HEK293 (cell line): ENCODE data around the gene UBXN1.

Experiments used
- BCL11B ChIP-seq: fragments of 450-650 bp; formaldehyde crosslinking; IDR thresholded peaks from 2 replicates; pipeline ENCODE4 v1.5.1; 2016; ENCODE audit warnings: low read depth, missing biosample characterization, missing genetic modification characterization
- HOXA7 ChIP-seq: sonication (generic); formaldehyde crosslinking; IDR thresholded peaks from 2 replicates; pipeline ENCODE4 v1.8.1; 2022; ENCODE audit warnings: missing genetic modification reagents, borderline replicate concordance
- KLF7 ChIP-seq: fragments of 450-650 bp; formaldehyde crosslinking; IDR thresholded peaks from 2 replicates; pipeline ENCODE4 v1.5.1; 2016; ENCODE audit warnings: missing biosample characterization, missing genetic modification characterization, borderline replicate concordance
- ZNF133 ChIP-seq: fragments of 450-650 bp; formaldehyde crosslinking; IDR thresholded peaks from 2 replicates; pipeline ENCODE4 v1.5.1; 2016; ENCODE audit warnings: missing biosample characterization, missing genetic modification characterization
- ZNF24 ChIP-seq: fragments of 450-650 bp; formaldehyde crosslinking; IDR thresholded peaks from 2 replicates; pipeline ENCODE4 v1.5.1; 2016; ENCODE audit warnings: missing biosample characterization, missing genetic modification characterization
- ZNF670 ChIP-seq: fragments of 450-650 bp; formaldehyde crosslinking; IDR thresholded peaks from 2 replicates; pipeline ENCODE4 v1.5.1; 2016; ENCODE audit warnings: missing biosample characterization, missing genetic modification characterization, low read depth
- ZNF830 ChIP-seq: fragments of 450-650 bp; IDR thresholded peaks from 2 replicates; pipeline ENCODE4 v1.5.0; 2018; ENCODE audit warnings: missing biosample characterization, missing genetic modification characterization, low read depth, mild to moderate bottlenecking, moderate library complexity
- ZXDB ChIP-seq: fragments of 450-650 bp; formaldehyde crosslinking; IDR thresholded peaks from 2 replicates; pipeline ENCODE4 v1.5.1; 2016; ENCODE audit warnings: missing biosample characterization, missing genetic modification characterization
- TF ChIP-seq, protein P1 (sequence below): fragments of 450-650 bp; formaldehyde crosslinking; IDR thresholded peaks from 2 replicates; pipeline ENCODE4 v1.5.1; 2016; ENCODE audit warnings: missing biosample characterization, missing genetic modification characterization
- TF ChIP-seq, protein P2 (sequence below): fragments of 450-650 bp; formaldehyde crosslinking; IDR thresholded peaks from 2 replicates; pipeline ENCODE4 v1.5.1; 2016; ENCODE audit warnings: missing biosample characterization, missing genetic modification characterization
- TF ChIP-seq, protein P3 (sequence below): fragments of 450-650 bp; formaldehyde crosslinking; IDR thresholded peaks from 2 replicates; pipeline ENCODE4 v1.5.1; 2016; ENCODE audit warnings: missing biosample characterization, missing genetic modification characterization
- TF ChIP-seq, protein P4 (sequence below): fragments of 450-650 bp; formaldehyde crosslinking; IDR thresholded peaks from 2 replicates; pipeline ENCODE4 v1.5.1; 2017; ENCODE audit warnings: missing biosample characterization, missing genetic modification characterization
- TF ChIP-seq, protein P5 (sequence below): IDR thresholded peaks from 2 replicates; pipeline ENCODE4 v1.6.1; 2011; ENCODE audit warnings: mild to moderate bottlenecking, low read depth, low read length, borderline replicate concordance
- TF ChIP-seq, protein P6 (sequence below): fragments of 450-650 bp; formaldehyde crosslinking; conservative IDR thresholded peaks from 2 replicates; pipeline ENCODE4 v1.5.1; 2016; ENCODE audit warnings: low read depth, missing biosample characterization, missing genetic modification characterization

DNA sequence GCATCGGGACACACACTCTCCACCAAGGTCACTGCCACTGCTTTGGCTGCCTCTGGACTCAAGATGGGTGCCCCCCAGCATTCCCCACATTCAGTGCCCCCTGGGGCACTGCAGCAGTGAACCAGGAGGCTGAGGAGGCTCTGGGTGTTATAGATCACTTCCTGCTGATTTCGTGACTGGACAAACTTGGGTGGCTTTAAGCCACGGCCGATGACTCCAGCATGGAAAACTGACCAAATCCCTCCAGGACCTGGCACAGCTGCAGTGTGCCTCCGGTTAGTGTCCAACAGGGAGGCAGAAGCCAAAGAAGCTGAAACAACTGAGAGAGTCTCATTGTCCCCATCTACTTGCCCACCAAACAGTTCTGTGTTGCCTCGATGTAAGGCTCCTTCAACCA, 31.3 kb downstream of the UBXN1 start:
- TF ChIP-seq, protein P1, sequence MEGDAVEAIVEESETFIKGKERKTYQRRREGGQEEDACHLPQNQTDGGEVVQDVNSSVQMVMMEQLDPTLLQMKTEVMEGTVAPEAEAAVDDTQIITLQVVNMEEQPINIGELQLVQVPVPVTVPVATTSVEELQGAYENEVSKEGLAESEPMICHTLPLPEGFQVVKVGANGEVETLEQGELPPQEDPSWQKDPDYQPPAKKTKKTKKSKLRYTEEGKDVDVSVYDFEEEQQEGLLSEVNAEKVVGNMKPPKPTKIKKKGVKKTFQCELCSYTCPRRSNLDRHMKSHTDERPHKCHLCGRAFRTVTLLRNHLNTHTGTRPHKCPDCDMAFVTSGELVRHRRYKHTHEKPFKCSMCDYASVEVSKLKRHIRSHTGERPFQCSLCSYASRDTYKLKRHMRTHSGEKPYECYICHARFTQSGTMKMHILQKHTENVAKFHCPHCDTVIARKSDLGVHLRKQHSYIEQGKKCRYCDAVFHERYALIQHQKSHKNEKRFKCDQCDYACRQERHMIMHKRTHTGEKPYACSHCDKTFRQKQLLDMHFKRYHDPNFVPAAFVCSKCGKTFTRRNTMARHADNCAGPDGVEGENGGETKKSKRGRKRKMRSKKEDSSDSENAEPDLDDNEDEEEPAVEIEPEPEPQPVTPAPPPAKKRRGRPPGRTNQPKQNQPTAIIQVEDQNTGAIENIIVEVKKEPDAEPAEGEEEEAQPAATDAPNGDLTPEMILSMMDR (tag by site-specific recombination) = no peak
- TF ChIP-seq, protein P2, sequence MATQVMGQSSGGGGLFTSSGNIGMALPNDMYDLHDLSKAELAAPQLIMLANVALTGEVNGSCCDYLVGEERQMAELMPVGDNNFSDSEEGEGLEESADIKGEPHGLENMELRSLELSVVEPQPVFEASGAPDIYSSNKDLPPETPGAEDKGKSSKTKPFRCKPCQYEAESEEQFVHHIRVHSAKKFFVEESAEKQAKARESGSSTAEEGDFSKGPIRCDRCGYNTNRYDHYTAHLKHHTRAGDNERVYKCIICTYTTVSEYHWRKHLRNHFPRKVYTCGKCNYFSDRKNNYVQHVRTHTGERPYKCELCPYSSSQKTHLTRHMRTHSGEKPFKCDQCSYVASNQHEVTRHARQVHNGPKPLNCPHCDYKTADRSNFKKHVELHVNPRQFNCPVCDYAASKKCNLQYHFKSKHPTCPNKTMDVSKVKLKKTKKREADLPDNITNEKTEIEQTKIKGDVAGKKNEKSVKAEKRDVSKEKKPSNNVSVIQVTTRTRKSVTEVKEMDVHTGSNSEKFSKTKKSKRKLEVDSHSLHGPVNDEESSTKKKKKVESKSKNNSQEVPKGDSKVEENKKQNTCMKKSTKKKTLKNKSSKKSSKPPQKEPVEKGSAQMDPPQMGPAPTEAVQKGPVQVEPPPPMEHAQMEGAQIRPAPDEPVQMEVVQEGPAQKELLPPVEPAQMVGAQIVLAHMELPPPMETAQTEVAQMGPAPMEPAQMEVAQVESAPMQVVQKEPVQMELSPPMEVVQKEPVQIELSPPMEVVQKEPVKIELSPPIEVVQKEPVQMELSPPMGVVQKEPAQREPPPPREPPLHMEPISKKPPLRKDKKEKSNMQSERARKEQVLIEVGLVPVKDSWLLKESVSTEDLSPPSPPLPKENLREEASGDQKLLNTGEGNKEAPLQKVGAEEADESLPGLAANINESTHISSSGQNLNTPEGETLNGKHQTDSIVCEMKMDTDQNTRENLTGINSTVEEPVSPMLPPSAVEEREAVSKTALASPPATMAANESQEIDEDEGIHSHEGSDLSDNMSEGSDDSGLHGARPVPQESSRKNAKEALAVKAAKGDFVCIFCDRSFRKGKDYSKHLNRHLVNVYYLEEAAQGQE (tag by site-specific recombination) = no peak
- TF ChIP-seq HOXA7 = no peak
- no peak for TF ChIP-seq ZXDB
- TF ChIP-seq KLF7 (tag by site-specific recombination) = no peak
- TF ChIP-seq, protein P3, sequence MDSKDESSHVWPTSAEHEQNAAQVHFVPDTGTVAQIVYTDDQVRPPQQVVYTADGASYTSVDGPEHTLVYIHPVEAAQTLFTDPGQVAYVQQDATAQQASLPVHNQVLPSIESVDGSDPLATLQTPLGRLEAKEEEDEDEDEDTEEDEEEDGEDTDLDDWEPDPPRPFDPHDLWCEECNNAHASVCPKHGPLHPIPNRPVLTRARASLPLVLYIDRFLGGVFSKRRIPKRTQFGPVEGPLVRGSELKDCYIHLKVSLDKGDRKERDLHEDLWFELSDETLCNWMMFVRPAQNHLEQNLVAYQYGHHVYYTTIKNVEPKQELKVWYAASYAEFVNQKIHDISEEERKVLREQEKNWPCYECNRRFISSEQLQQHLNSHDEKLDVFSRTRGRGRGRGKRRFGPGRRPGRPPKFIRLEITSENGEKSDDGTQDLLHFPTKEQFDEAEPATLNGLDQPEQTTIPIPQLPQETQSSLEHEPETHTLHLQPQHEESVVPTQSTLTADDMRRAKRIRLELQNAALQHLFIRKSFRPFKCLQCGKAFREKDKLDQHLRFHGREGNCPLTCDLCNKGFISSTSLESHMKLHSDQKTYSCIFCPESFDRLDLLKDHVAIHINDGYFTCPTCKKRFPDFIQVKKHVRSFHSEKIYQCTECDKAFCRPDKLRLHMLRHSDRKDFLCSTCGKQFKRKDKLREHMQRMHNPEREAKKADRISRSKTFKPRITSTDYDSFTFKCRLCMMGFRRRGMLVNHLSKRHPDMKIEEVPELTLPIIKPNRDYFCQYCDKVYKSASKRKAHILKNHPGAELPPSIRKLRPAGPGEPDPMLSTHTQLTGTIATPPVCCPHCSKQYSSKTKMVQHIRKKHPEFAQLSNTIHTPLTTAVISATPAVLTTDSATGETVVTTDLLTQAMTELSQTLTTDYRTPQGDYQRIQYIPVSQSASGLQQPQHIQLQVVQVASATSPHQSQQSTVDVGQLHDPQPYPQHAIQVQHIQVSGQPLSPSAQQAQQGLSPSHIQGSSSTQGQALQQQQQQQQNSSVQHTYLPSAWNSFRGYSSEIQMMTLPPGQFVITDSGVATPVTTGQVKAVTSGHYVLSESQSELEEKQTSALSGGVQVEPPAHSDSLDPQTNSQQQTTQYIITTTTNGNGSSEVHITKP (tag by site-specific recombination) = no peak
- no peak for TF ChIP-seq ZNF670 (tag by site-specific recombination)
- TF ChIP-seq ZNF830 (tag by site-specific recombination) = no peak
- TF ChIP-seq ZNF133 (tag by site-specific recombination) = no peak
- TF ChIP-seq, protein P4, sequence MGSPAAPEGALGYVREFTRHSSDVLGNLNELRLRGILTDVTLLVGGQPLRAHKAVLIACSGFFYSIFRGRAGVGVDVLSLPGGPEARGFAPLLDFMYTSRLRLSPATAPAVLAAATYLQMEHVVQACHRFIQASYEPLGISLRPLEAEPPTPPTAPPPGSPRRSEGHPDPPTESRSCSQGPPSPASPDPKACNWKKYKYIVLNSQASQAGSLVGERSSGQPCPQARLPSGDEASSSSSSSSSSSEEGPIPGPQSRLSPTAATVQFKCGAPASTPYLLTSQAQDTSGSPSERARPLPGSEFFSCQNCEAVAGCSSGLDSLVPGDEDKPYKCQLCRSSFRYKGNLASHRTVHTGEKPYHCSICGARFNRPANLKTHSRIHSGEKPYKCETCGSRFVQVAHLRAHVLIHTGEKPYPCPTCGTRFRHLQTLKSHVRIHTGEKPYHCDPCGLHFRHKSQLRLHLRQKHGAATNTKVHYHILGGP (tag by site-specific recombination) = no peak
- no peak for TF ChIP-seq BCL11B (tag by site-specific recombination)
- TF ChIP-seq ZNF24 (tag by site-specific recombination) = no peak
- TF ChIP-seq, protein P5, sequence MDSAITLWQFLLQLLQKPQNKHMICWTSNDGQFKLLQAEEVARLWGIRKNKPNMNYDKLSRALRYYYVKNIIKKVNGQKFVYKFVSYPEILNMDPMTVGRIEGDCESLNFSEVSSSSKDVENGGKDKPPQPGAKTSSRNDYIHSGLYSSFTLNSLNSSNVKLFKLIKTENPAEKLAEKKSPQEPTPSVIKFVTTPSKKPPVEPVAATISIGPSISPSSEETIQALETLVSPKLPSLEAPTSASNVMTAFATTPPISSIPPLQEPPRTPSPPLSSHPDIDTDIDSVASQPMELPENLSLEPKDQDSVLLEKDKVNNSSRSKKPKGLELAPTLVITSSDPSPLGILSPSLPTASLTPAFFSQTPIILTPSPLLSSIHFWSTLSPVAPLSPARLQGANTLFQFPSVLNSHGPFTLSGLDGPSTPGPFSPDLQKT = no peak
- TF ChIP-seq, protein P6, sequence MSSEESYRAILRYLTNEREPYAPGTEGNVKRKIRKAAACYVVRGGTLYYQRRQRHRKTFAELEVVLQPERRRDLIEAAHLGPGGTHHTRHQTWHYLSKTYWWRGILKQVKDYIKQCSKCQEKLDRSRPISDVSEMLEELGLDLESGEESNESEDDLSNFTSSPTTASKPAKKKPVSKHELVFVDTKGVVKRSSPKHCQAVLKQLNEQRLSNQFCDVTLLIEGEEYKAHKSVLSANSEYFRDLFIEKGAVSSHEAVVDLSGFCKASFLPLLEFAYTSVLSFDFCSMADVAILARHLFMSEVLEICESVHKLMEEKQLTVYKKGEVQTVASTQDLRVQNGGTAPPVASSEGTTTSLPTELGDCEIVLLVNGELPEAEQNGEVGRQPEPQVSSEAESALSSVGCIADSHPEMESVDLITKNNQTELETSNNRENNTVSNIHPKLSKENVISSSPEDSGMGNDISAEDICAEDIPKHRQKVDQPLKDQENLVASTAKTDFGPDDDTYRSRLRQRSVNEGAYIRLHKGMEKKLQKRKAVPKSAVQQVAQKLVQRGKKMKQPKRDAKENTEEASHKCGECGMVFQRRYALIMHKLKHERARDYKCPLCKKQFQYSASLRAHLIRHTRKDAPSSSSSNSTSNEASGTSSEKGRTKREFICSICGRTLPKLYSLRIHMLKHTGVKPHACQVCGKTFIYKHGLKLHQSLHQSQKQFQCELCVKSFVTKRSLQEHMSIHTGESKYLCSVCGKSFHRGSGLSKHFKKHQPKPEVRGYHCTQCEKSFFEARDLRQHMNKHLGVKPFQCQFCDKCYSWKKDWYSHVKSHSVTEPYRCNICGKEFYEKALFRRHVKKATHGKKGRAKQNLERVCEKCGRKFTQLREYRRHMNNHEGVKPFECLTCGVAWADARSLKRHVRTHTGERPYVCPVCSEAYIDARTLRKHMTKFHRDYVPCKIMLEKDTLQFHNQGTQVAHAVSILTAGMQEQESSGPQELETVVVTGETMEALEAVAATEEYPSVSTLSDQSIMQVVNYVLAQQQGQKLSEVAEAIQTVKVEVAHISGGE (tag by site-specific recombination) = no peak
